ENCODE results near the gene TEX51.

TEX51 gene

GRCh38 chr2:126898636-126899035 is at the start of gene TEX51:
TSS of gene TEX51 (plus strand) at chr2:126898890. CDS start at chr2:126898919, 29 bp downstream.
- no peak for DNase-seq

- DNase-seq = no peak
Measured at GRCh38 chr2:126849054-126849453, 49.6 kb upstream of the TEX51 start.

- DNase-seq = no peak
Measured at GRCh38 chr2:126849486-126849885, 49.2 kb upstream of the TEX51 start.

GRCh38 chr2:126849991-126850535 is 48.6 kb upstream of the TEX51 start:
- no peak for DNase-seq

GRCh38 chr2:126850940-126851339 is 47.8 kb upstream of the TEX51 start:
- DNase-seq = no peak

- DNase-seq = no peak
Measured at GRCh38 chr2:126851756-126852155, 46.9 kb upstream of the TEX51 start.

GRCh38 chr2:126852361-126852760 is 46.3 kb upstream of the TEX51 start:
- DNase-seq = no peak

- DNase-seq = no peak
Measured at GRCh38 chr2:126855606-126856005, 43.1 kb upstream of the TEX51 start.

GRCh38 chr2:126856403-126856802 is 42.3 kb upstream of the TEX51 start:
- no peak for DNase-seq

GRCh38 chr2:126857502-126857901 is 41.2 kb upstream of the TEX51 start:
- no peak for DNase-seq

- no peak for DNase-seq
Measured at GRCh38 chr2:126858013-126858412, 40.7 kb upstream of the TEX51 start.

- no peak for DNase-seq
Measured at GRCh38 chr2:126858436-126858835, 40.3 kb upstream of the TEX51 start.

GRCh38 chr2:126858991-126859390 is 39.7 kb upstream of the TEX51 start:
- DNase-seq = no peak

GRCh38 chr2:126859631-126860030 is 39.1 kb upstream of the TEX51 start:
- no peak for DNase-seq

GRCh38 chr2:126860385-126860784 is 38.3 kb upstream of the TEX51 start:
- no peak for DNase-seq

GRCh38 chr2:126862730-126863129 is 36.0 kb upstream of the TEX51 start:
- DNase-seq = no peak

- no peak for DNase-seq
Measured at GRCh38 chr2:126863336-126864015, 35.2 kb upstream of the TEX51 start.

GRCh38 chr2:126864861-126865260 is 33.8 kb upstream of the TEX51 start:
- DNase-seq = no peak

GRCh38 chr2:126866451-126866850 is 32.2 kb upstream of the TEX51 start:
- DNase-seq = no peak

GRCh38 chr2:126874961-126875360 is 23.7 kb upstream of the TEX51 start:
- no peak for DNase-seq

- DNase-seq = no peak
Measured at GRCh38 chr2:126876631-126877030, 22.1 kb upstream of the TEX51 start.

GRCh38 chr2:126877041-126877440 is 21.6 kb upstream of the TEX51 start:
- no peak for DNase-seq

GRCh38 chr2:126877861-126878565 is 20.7 kb upstream of the TEX51 start:
- DNase-seq = no peak

- no peak for DNase-seq
Measured at GRCh38 chr2:126878601-126879000, 20.1 kb upstream of the TEX51 start.
